GM12865 (cell line): ENCODE data around the gene BPI.

ENCODE experiments used
- DNase-seq: peaks from one replicate; pipeline ENCODE4 v3.0.0; 2010; ENCODE audit warnings: low read depth
- H3K4me3 ChIP-seq: 2 replicates; pipeline ENCODE4 v1.5.1; 2011; ENCODE audit warnings: mild to moderate bottlenecking, low read depth, low read length, control low read depth
- TF ChIP-seq, protein P1 (sequence below): IDR thresholded peaks from 2 replicates; pipeline ENCODE4 v1.5.1; 2011; ENCODE audit warnings: low read length, control low read depth, low read depth, inconsistent platforms; ENCODE audit not compliant: insufficient read depth; ENCODE audit errors: missing control alignments

The BPI gene

DNA sequence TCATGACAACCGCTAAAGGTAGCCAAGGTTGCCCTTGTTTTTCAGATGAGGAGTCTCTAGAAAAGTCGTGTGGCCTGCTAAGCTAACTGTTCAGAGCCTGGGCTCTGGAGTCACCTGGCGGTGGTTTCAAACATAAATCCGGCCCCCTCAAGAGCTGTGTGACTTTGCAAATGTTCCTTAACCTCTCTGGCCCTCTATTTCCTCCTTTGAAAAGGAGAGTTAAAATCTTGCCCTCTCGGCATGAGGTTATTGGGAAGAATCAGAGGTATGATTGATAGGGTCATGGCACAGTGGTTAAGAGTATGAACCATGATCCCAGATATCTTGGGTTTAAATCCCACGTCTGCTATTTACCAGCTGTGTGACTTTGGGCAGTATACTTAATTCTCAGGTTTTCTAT, 36.7 kb downstream of the BPI start:
- H3K4me3 ChIP-seq: no peak overlapping the region
- DNase-seq: no peak
- TF ChIP-seq, protein P1, sequence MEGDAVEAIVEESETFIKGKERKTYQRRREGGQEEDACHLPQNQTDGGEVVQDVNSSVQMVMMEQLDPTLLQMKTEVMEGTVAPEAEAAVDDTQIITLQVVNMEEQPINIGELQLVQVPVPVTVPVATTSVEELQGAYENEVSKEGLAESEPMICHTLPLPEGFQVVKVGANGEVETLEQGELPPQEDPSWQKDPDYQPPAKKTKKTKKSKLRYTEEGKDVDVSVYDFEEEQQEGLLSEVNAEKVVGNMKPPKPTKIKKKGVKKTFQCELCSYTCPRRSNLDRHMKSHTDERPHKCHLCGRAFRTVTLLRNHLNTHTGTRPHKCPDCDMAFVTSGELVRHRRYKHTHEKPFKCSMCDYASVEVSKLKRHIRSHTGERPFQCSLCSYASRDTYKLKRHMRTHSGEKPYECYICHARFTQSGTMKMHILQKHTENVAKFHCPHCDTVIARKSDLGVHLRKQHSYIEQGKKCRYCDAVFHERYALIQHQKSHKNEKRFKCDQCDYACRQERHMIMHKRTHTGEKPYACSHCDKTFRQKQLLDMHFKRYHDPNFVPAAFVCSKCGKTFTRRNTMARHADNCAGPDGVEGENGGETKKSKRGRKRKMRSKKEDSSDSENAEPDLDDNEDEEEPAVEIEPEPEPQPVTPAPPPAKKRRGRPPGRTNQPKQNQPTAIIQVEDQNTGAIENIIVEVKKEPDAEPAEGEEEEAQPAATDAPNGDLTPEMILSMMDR: no peak

DNA sequence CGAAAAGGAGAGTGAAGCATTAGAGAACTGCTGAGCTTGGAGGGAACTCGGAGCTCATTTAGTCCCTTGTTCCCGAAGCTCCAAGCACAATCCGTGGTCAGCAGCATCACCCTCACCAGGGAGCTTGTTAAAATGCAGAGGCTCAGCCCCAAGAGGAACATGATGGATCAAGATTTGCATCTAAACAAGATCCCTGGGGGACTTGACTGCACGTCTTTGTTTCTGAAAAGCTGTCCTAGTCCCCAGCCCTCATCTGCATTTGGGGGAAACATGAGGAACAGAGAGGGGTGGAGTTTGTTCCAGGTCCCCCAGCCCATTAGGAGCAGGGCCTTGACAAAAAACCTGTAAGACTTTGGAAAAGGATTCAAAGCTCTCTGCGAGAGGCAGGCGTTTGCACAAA, 38.3 kb downstream of the BPI start:
- TF ChIP-seq, protein P1: no peak
- no peak overlapping the region for H3K4me3 ChIP-seq
- DNase-seq: no peak

DNA sequence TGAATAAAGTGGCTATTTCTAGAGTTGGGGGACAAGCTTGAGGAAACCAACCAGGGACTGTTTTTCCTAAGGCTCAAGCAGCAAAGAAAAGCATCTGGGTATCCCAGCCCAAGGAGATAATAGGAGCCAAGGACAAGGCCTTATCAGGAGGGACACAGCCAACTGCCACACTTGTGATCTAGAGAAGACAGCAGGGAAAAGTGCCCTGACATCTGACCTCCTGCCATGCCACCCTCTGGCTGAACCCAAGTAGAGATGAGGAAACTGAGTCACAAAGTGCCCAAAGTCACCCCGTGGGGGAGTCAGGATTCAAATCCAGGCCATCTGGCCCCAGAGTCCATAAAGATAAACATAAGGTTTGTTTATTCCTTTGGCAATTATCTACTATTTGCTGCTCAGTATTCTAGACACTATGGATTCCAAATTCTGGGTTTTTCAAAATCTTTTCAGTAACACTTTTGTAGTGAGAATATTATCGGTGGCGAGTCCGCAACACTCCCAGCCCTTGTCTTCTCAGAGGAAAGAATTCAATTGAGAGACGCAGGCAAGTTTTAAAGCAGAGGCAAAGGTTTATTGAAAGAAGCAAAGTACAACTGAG, 38.9 kb downstream of the BPI start:
- TF ChIP-seq, protein P1: no peak
- no peak overlapping the region for H3K4me3 ChIP-seq
- no peak for DNase-seq

DNA sequence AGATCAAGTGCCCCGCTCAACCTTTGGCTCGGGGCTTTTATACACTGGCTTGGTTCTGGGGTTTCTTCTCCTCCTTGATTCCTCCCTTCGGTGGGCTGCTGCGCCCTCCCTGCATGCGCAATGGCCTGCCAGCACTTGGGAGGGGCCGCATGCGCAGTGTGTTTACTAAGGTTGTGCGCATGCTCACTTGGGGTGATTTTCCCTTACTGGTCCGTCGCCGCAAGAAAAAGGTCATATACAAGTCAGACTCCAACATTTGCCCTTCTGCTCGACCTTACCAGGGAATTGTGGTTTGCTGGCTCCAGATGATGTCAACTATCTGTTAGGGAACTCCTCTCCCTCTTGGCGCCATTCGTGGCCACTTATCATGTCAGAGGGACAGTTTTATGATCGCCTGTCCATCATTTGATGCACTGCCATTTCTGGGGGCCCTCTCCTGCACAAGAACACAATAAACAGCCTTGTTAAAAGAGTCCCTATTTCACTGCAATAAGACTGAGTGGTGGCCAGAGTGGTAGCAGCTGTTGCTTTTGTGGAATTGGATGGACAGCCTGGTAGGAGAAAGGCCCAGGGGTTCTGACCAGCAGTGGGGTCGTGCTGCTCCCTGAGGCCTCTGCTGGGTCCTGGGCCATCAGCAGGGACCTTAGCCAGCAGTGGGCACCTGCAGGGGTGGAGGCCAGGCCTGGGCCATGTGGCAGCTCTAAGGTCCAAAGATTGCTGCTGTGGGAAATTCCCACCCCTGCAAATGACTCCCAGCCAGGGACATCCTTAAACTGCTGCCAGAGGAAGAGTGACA, 39.6 kb downstream of the BPI start:
- no peak for DNase-seq

DNA sequence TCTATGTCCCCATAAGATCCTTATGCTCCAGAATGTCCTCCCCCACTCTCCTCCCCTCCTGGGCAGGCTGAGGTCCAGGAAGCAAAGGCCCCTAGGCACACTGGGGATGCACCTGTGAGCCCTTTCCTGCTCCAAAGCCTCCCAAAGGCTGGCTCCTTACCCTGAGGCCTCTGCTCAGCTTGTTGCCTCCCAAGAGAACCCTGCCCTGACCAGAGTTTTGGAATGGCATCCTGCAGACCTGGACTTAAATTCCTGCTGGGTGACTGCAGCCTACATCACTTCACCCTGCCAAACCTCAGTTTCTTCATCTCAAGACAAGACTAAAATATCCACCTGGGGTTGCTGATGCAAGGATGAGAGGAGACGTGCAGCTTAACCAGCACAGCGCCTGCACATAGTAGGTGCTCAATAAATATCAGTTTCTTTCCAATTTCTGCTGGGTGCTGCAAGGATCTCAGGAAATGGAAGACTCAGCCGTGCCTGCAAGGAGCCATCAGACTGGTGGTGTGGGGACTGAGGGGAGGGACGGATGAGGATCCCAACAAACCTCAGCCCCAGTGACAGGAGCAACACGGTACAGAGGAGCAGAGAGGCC, 40.2 kb downstream of the BPI start:
- TF ChIP-seq, protein P1: no peak
- DNase-seq: no peak
- no peak overlapping the region for H3K4me3 ChIP-seq

More for the DNA sequence above, 39.6 kb downstream of the BPI start:
- TF ChIP-seq, protein P1: no peak
- no peak overlapping the region for H3K4me3 ChIP-seq

DNA sequence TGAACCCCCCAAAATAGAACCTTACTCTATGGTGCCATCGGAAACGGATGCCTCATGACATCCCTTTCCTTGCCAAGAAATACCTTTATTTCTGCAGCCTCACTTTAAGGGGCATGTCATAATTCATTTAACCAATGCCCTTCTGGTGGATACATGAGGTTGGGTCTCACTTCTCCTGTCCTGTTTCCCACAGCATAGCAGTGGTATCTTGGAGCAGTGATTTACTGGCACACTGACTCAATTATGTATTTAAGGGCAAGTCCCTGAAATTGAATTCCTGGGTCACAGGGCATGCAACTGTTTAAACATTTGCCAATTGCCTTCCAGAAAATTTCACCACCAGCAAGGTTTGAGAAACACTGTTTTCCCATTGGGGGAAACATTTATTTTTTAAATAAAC, 41.7 kb downstream of the BPI start:
- TF ChIP-seq, protein P1: no peak
- H3K4me3 ChIP-seq: no peak overlapping the region
- DNase-seq: no peak
